SK-N-SH treated with all-trans-retinoic acid at 6 μM for 48 hours (cell line): ENCODE data around the gene SH3TC1.

Source experiments
- ATAC-seq: fragments of 200-7000 bp; cut with Tn5 transposase; 3 replicates; pipeline ENCODE4 v1.9.1; 2020; ENCODE audit warnings: mild to moderate bottlenecking, moderate library complexity
- CSDC2 ChIP-seq: fragments of 250-450 bp; sonication (Bioruptor Pico); IDR thresholded peaks from 2 replicates; pipeline ENCODE4 v1.5.0; 2020; ENCODE audit warnings: mild to moderate bottlenecking, moderate library complexity
- ISL1 ChIP-seq: fragments of 250-450 bp; sonication (Bioruptor Pico); IDR thresholded peaks from 2 replicates; pipeline ENCODE4 v2.1.2; 2022; ENCODE audit warnings: mild to moderate bottlenecking, moderate library complexity
- PPARA ChIP-seq: fragments of 250-450 bp; sonication (Bioruptor Pico); IDR thresholded peaks from 2 replicates; pipeline ENCODE4 v1.5.0; 2020; ENCODE audit warnings: mild to moderate bottlenecking, borderline replicate concordance
- SNAI2 ChIP-seq: fragments of 250-450 bp; sonication (Bioruptor Pico); IDR thresholded peaks from 2 replicates; pipeline ENCODE4 v1.5.0; 2020; ENCODE audit warnings: mild to moderate bottlenecking, moderate library complexity
- TCF4 ChIP-seq: fragments of 250-450 bp; sonication (Bioruptor Pico); IDR thresholded peaks from 2 replicates; pipeline ENCODE4 v1.8.0; 2021; ENCODE audit warnings: mild to moderate bottlenecking, moderate library complexity, borderline replicate concordance
- TOX ChIP-seq: fragments of 250-450 bp; sonication (Bioruptor Pico); IDR thresholded peaks from 2 replicates; pipeline ENCODE4 v1.8.0; 2021; ENCODE audit warnings: mild to moderate bottlenecking, moderate library complexity, borderline replicate concordance
- ZFP3 ChIP-seq: fragments of 250-450 bp; sonication (Bioruptor Pico); IDR thresholded peaks from 2 replicates; pipeline ENCODE4 v1.5.0; 2020; ENCODE audit warnings: mild to moderate bottlenecking, moderate library complexity
- ZNF565 ChIP-seq: fragments of 450-650 bp; formaldehyde crosslinking; conservative IDR thresholded peaks from 2 replicates; pipeline ENCODE4 v1.5.0; 2020; ENCODE audit warnings: low read depth, mild to moderate bottlenecking, moderate library complexity
- ZNF8 ChIP-seq: fragments of 450-650 bp; formaldehyde crosslinking; IDR thresholded peaks from 2 replicates; pipeline ENCODE4 v1.5.0; 2020; ENCODE audit warnings: mild to moderate bottlenecking, moderate library complexity
- TF ChIP-seq, protein P1 (sequence below): fragments of 250-450 bp; sonication (Bioruptor Pico); IDR thresholded peaks from 2 replicates; pipeline ENCODE4 v1.5.1; 2020; ENCODE audit warnings: low read depth, mild to moderate bottlenecking, moderate library complexity
- TF ChIP-seq, protein P2 (sequence below): fragments of 250-450 bp; sonication (Bioruptor Pico); IDR thresholded peaks from 2 replicates; pipeline ENCODE4 v1.5.1; 2021; ENCODE audit warnings: mild to moderate bottlenecking, moderate library complexity
- TF ChIP-seq, protein P3 (sequence below): fragments of 250-450 bp; sonication (Bioruptor Pico); IDR thresholded peaks from 2 replicates; pipeline ENCODE4 v1.8.0; 2020; ENCODE audit warnings: mild to moderate bottlenecking, moderate library complexity, borderline replicate concordance
- TF ChIP-seq, protein P4 (sequence below): fragments of 250-450 bp; sonication (Bioruptor Pico); IDR thresholded peaks from 2 replicates; pipeline ENCODE4 v1.5.0; 2020; ENCODE audit warnings: mild to moderate bottlenecking, moderate library complexity
- TF ChIP-seq, protein P5 (sequence below): fragments of 250-450 bp; sonication (Bioruptor Pico); IDR thresholded peaks from 2 replicates; pipeline ENCODE4 v1.8.0; 2021; ENCODE audit warnings: low read depth, mild to moderate bottlenecking, moderate library complexity, borderline replicate concordance

Gene SH3TC1

DNA sequence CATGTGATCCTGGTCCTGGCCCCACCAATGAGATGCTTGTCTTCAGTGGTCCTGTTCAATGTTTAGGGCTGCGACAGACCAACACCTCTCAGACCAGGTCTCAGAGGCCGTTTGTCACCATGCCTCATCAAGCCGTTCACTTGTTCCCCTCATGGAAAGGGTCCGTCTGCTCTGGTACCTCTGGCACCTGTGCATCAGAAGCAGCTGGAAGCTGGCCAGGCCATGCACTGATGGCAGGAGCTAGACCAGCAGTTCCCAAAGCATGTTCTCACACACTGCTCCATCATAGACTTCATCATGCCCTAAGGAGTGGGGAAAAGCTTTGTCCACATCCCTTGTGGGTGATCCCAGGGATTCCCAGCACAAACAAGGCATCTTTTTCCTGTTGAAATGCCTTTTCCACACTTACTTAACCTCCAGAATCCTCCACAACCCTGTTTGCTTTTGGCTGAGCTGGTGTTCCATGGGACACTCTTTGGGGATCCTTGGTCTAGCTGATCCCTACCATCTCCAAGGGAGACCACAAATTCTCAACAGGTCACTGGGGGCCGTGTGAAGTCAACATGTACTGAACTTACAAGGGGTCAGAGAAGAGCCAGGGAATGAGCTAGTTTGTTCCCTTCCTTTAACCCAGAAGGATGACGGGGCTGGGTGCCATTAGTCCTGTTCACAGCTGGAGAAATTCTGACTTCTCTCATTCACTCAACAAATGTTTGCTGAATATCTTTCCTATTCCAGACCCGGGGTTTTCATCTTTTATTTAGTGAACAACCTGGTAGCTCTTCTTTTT, 21.8 kb downstream of the SH3TC1 start:
- TF ChIP-seq SNAI2 (no peak), ZFP3 (CRISPR knock-in tag) (no peak), CSDC2 (CRISPR knock-in tag) (no peak), ZNF565 (CRISPR knock-in tag) (no peak), PPARA (no peak), TCF4 (CRISPR knock-in tag) (no peak), ZNF8 (CRISPR knock-in tag) (no peak)
- ATAC-seq = no peak

DNA sequence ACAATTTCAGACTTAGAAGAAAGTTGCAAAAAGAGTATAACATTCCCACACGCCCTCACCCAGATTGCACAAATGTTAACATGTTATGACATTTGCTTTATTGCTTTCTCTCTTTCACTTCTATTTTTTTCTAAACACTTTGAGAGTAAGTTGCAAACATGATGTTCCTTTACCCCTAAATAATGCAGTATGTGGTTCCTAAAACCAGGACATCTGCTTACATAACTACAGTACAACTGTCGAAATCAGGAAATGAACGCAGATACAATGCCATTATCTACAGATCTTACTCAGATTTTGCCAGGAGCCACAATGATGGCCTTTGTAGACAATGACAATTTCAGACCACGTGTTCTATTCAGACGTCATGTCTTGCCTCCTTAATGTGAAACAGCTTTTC, 22.4 kb downstream of the SH3TC1 start:
- TF ChIP-seq, protein P1, sequence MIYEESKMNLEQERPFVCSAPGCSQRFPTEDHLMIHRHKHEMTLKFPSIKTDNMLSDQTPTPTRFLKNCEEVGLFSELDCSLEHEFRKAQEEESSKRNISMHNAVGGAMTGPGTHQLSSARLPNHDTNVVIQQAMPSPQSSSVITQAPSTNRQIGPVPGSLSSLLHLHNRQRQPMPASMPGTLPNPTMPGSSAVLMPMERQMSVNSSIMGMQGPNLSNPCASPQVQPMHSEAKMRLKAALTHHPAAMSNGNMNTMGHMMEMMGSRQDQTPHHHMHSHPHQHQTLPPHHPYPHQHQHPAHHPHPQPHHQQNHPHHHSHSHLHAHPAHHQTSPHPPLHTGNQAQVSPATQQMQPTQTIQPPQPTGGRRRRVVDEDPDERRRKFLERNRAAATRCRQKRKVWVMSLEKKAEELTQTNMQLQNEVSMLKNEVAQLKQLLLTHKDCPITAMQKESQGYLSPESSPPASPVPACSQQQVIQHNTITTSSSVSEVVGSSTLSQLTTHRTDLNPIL (CRISPR knock-in tag) = no peak; the same call in 1 of the 2 replicates
- TF ChIP-seq, protein P2, sequence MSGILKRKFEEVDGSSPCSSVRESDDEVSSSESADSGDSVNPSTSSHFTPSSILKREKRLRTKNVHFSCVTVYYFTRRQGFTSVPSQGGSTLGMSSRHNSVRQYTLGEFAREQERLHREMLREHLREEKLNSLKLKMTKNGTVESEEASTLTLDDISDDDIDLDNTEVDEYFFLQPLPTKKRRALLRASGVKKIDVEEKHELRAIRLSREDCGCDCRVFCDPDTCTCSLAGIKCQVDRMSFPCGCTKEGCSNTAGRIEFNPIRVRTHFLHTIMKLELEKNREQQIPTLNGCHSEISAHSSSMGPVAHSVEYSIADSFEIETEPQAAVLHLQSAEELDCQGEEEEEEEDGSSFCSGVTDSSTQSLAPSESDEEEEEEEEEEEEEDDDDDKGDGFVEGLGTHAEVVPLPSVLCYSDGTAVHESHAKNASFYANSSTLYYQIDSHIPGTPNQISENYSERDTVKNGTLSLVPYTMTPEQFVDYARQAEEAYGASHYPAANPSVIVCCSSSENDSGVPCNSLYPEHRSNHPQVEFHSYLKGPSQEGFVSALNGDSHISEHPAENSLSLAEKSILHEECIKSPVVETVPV (CRISPR knock-in tag) = 0 out of 2 replicates have a peak, but pooled peaks have one; percentile 35
- TF ChIP-seq TCF4 (CRISPR knock-in tag) = peak; percentile 93
- no peak for TF ChIP-seq ZNF8 (CRISPR knock-in tag)
- TF ChIP-seq, protein P3, sequence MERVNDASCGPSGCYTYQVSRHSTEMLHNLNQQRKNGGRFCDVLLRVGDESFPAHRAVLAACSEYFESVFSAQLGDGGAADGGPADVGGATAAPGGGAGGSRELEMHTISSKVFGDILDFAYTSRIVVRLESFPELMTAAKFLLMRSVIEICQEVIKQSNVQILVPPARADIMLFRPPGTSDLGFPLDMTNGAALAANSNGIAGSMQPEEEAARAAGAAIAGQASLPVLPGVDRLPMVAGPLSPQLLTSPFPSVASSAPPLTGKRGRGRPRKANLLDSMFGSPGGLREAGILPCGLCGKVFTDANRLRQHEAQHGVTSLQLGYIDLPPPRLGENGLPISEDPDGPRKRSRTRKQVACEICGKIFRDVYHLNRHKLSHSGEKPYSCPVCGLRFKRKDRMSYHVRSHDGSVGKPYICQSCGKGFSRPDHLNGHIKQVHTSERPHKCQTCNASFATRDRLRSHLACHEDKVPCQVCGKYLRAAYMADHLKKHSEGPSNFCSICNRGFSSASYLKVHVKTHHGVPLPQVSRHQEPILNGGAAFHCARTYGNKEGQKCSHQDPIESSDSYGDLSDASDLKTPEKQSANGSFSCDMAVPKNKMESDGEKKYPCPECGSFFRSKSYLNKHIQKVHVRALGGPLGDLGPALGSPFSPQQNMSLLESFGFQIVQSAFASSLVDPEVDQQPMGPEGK = no peak
- TF ChIP-seq, protein P4, sequence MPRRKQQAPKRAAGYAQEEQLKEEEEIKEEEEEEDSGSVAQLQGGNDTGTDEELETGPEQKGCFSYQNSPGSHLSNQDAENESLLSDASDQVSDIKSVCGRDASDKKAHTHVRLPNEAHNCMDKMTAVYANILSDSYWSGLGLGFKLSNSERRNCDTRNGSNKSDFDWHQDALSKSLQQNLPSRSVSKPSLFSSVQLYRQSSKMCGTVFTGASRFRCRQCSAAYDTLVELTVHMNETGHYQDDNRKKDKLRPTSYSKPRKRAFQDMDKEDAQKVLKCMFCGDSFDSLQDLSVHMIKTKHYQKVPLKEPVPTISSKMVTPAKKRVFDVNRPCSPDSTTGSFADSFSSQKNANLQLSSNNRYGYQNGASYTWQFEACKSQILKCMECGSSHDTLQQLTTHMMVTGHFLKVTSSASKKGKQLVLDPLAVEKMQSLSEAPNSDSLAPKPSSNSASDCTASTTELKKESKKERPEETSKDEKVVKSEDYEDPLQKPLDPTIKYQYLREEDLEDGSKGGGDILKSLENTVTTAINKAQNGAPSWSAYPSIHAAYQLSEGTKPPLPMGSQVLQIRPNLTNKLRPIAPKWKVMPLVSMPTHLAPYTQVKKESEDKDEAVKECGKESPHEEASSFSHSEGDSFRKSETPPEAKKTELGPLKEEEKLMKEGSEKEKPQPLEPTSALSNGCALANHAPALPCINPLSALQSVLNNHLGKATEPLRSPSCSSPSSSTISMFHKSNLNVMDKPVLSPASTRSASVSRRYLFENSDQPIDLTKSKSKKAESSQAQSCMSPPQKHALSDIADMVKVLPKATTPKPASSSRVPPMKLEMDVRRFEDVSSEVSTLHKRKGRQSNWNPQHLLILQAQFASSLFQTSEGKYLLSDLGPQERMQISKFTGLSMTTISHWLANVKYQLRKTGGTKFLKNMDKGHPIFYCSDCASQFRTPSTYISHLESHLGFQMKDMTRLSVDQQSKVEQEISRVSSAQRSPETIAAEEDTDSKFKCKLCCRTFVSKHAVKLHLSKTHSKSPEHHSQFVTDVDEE = peak; percentile 64; the same call in 1 of the 2 replicates
- TF ChIP-seq ISL1 = 0 out of 2 replicates have a peak, but pooled peaks have one; percentile 9
- TF ChIP-seq, protein P5, sequence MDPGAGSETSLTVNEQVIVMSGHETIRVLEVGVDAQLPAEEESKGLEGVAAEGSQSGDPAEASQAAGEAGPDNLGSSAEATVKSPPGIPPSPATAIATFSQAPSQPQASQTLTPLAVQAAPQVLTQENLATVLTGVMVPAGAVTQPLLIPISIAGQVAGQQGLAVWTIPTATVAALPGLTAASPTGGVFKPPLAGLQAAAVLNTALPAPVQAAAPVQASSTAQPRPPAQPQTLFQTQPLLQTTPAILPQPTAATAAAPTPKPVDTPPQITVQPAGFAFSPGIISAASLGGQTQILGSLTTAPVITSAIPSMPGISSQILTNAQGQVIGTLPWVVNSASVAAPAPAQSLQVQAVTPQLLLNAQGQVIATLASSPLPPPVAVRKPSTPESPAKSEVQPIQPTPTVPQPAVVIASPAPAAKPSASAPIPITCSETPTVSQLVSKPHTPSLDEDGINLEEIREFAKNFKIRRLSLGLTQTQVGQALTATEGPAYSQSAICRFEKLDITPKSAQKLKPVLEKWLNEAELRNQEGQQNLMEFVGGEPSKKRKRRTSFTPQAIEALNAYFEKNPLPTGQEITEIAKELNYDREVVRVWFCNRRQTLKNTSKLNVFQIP (CRISPR knock-in tag) = no peak
- peak; percentile 65; the same call in 1 of the 2 replicates for TF ChIP-seq SNAI2
- ATAC-seq = peak; percentile 35

DNA sequence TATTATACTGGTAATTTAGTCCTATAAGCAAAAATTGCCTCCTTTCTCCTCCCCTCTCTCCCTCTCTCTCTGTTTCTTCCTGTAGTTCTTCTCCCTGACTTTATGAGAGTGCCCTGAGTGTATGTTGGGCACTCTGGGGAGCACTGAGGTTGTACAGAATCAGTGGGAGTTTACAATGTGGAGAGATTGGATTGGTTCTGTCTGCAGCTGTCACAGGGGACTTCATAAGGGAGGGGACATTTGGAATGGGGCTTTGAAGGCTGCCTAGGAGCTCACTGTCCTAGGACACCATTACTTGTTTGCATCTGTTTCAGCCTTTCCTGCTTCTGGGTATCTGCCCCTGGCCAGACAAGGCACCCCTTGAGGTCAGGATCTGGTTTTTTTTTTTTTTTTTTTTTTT, 22.9 kb downstream of the SH3TC1 start:
- TF ChIP-seq, protein P4 = peak; percentile 9; the same call in 1 of the 2 replicates
- TF ChIP-seq ZFP3 (CRISPR knock-in tag) = peak; percentile 100
- no peak for TF ChIP-seq TOX (CRISPR knock-in tag)
- ATAC-seq = peak; percentile 11; the same call in 1 of the 3 replicates
